Measurements from ENCODE around the gene MYO15B.

MYO15B gene

DNA sequence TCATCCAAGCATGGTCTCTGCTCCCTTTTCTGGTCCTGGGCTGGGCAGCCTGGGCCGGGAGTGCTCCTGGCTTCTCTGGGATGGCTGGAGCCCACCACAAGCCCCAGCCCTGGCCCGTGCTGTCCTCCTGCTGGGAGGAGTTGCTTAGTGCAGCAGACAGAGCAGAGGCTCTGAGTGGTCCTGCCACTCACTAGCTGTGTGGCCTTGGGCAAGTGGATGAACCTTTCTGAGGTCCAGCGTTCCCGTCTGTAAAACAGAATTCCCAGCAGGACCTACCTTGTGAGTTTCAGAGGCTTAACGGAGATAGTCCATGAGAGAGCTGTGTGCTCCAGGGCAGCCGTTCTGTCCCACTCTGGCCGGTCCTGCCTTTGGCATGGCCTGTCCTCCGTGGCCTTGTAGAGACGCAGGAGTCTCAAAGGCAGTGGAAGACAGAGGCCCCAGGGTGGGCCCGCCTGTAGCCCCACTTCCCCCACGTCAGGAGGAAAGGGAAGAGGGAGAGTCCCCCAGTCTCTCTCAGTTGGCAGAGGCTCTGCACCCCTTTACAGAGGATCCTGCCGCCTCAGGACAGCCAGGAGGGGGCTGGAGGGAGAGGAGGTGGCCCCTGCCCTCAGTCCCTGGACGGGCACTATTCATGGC lies 7.8 kb downstream of the MYO15B start:
- Histone ChIP-seq H3K4me3 (ENCODE audit: low read length) (no peak overlapping the region), H3K9me3 (ENCODE audit: control insufficient read depth, insufficient read depth, low read length) (no peaks in the 10 kb centered on the region), H3K4me2 (ENCODE audit: low read length) (no peak overlapping the region), H3K27ac (ENCODE audit: low read depth, low read length) (no peak overlapping the region), H3K27me3 (ENCODE audit: control insufficient read depth, low read length) (peaks cover 18% of the 10 kb centered on the region), H3K4me1 (ENCODE audit: control insufficient read depth, low read length) (peaks cover 4% of the 10 kb centered on the region), H3F3A (ENCODE audit: control insufficient read depth, insufficient read depth) (0 out of 2 replicates have a peak, but pooled peaks cover 2% of the 10 kb centered on the region), H3K9me2 (replicated peaks; ENCODE audit: control insufficient read depth, low read length) (no peaks in the 10 kb centered on the region), H4K20me1 (ENCODE audit: control insufficient read depth, insufficient read depth, low read depth, low read length) (no peaks in the 10 kb centered on the region), H3K36me3 (ENCODE audit: control insufficient read depth, low read length) (no peaks in the 10 kb centered on the region), H3K79me2 (ENCODE audit: control insufficient read depth, low read length) (no peaks in the 10 kb centered on the region)
- TF ChIP-seq CTCF (IDR thresholded peaks at IDR 0.05; ENCODE audit: low read depth, low read length, poor library complexity, severe bottlenecking): no peak
- TF ChIP-seq EZH2phosphoT487 (IDR thresholded peaks at IDR 0.05; ENCODE audit: borderline replicate concordance, low read length): no peak

DNA sequence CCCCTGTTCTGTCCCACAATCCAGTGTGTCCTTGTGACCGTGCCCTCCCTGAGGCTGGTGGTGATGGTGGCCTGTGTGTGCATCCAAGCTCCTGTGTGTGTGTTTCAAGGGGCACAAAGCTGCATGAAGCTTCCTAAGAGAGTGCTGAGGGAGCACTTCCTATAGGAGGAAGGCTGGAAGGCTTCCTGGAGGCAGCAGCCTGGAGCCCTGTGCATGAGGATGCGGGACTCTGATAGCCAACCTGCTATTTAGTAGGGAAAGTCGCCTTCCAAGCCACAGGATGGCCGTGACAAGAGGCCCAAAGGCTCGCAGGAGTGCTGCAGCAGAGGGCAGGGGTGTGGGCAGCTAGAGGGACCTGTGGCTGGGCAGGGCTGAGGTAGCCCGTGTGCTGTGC lies 8.3 kb downstream of the MYO15B start:
- H3K4me1 ChIP-seq (ENCODE audit: control insufficient read depth, low read length): no peaks in the 10 kb centered on the region
- H3K27me3 ChIP-seq (ENCODE audit: control insufficient read depth, low read length): peaks cover 13% of the 10 kb centered on the region
- H3K4me2 ChIP-seq (ENCODE audit: low read length): no peak overlapping the region
- no peaks in the 10 kb centered on the region for H3K36me3 ChIP-seq (ENCODE audit: control insufficient read depth, low read length)
- H3K9me2 ChIP-seq (replicated peaks; ENCODE audit: control insufficient read depth, low read length): no peaks in the 10 kb centered on the region
- H3K79me2 ChIP-seq (ENCODE audit: control insufficient read depth, low read length): no peaks in the 10 kb centered on the region
- H3K9me3 ChIP-seq (ENCODE audit: control insufficient read depth, insufficient read depth, low read length): no peaks in the 10 kb centered on the region
- no peak overlapping the region for H3K27ac ChIP-seq (ENCODE audit: low read depth, low read length)
- TF ChIP-seq EZH2phosphoT487 (IDR thresholded peaks at IDR 0.05; ENCODE audit: borderline replicate concordance, low read length) (no peak), CTCF (IDR thresholded peaks at IDR 0.05; ENCODE audit: low read depth, low read length, poor library complexity, severe bottlenecking) (no peak)
- no peaks in the 10 kb centered on the region for H4K20me1 ChIP-seq (ENCODE audit: control insufficient read depth, insufficient read depth, low read depth, low read length)
- H3K4me3 ChIP-seq (ENCODE audit: low read length): no peak overlapping the region
- 0 out of 2 replicates have a peak, but pooled peaks cover 2% of the 10 kb centered on the region for H3F3A ChIP-seq (ENCODE audit: control insufficient read depth, insufficient read depth)

GRCh38 chr17:75596320-75597087 lies 8.9 kb downstream of the MYO15B start:
- Histone ChIP-seq H3K9me2 (replicated peaks; ENCODE audit: control insufficient read depth, low read length) (no peaks in the 10 kb centered on the region), H3K9me3 (ENCODE audit: control insufficient read depth, insufficient read depth, low read length) (no peaks in the 10 kb centered on the region), H3K27me3 (ENCODE audit: control insufficient read depth, low read length) (peaks cover 7% of the 10 kb centered on the region; the same call in 1 of the 2 replicates), H3K79me2 (ENCODE audit: control insufficient read depth, low read length) (no peaks in the 10 kb centered on the region), H3K4me3 (ENCODE audit: low read length) (no peak overlapping the region), H3K4me1 (ENCODE audit: control insufficient read depth, low read length) (no peaks in the 10 kb centered on the region), H3K27ac (ENCODE audit: low read depth, low read length) (no peak overlapping the region), H3F3A (ENCODE audit: control insufficient read depth, insufficient read depth) (0 out of 2 replicates have a peak, but pooled peaks cover 2% of the 10 kb centered on the region), H3K36me3 (ENCODE audit: control insufficient read depth, low read length) (no peaks in the 10 kb centered on the region), H4K20me1 (ENCODE audit: control insufficient read depth, insufficient read depth, low read depth, low read length) (no peaks in the 10 kb centered on the region), H3K4me2 (ENCODE audit: low read length) (no peak overlapping the region)
- TF ChIP-seq CTCF (IDR thresholded peaks at IDR 0.05; ENCODE audit: low read depth, low read length, poor library complexity, severe bottlenecking): no peak
- TF ChIP-seq EZH2phosphoT487 (IDR thresholded peaks at IDR 0.05; ENCODE audit: borderline replicate concordance, low read length): no peak

All from DOHH2 (cell line).